ENCODE data around the gene RNF8.

DNA sequence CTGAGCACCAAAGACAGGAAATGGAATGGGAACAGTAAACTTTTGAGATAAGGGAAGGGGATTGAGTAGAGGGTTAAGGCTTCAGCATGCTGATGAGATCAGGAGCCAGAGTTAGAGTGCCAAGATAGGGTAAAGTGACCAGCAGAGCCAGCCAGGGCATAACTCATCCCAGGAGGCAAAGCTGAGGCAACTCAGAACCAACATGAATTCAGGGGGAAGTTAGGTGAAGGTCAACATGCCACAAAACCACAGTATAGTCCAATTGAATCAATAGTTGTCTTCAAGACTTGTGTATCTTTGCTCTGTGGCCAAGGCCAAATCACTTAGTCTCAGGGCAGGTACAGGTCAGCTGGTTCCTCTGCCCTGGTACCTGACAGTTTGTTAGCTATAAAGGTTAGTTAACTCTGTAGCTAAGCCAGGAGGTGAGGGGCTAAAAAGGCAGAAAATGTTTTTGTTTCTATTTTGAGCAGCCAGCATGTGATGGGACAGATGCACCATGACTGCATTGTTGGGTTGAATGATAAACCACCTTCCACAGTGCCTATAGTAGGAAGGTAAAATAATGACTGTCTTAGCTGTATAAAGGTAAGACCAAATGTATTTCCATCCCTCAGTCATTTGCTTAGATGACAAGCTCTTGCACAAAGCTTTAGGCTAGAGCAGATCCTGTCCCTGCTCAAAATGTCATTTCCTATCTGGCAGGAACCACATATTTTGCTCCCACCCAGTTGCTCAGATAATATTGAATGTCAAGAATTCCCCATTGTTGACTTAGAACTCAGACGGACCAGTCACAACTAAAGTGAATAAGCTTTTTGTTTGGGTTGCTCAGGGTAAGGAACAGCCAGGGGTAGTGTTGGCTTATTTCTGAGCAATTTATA, 15.8 kb downstream of the RNF8 start:
- TF ChIP-seq, protein P1, sequence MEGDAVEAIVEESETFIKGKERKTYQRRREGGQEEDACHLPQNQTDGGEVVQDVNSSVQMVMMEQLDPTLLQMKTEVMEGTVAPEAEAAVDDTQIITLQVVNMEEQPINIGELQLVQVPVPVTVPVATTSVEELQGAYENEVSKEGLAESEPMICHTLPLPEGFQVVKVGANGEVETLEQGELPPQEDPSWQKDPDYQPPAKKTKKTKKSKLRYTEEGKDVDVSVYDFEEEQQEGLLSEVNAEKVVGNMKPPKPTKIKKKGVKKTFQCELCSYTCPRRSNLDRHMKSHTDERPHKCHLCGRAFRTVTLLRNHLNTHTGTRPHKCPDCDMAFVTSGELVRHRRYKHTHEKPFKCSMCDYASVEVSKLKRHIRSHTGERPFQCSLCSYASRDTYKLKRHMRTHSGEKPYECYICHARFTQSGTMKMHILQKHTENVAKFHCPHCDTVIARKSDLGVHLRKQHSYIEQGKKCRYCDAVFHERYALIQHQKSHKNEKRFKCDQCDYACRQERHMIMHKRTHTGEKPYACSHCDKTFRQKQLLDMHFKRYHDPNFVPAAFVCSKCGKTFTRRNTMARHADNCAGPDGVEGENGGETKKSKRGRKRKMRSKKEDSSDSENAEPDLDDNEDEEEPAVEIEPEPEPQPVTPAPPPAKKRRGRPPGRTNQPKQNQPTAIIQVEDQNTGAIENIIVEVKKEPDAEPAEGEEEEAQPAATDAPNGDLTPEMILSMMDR (IDR thresholded peaks at IDR 0.05; ENCODE audit: low read length), result no peak
- TF ChIP-seq EZH2 (optimal IDR thresholded peaks at IDR 0.05; ENCODE audit: low read depth, low read length) (no peak), EZH2phosphoT487 (IDR thresholded peaks at IDR 0.05; ENCODE audit: low read length) (no peak)
